IMR-90 (cell line): ENCODE results near the gene BEGAIN. TPM values are rescaled to one million over a fixed set of nuclear protein-coding genes. Genes with fewer than 3 reads are reported as not detected.
A peak's percentile ranks its signal among the peaks of the same experiment; 100 is the strongest.

Experiments used
- ATAC-seq: fragments of 200-7000 bp; cut with Tn5 transposase; 2 replicates; pipeline ENCODE4 v1.9.1; 2020; ENCODE audit warnings: low read depth, mild to moderate bottlenecking, moderate library complexity
- BruUV-seq: library from RNA; stranded (reverse); fragments of 400-500 nt; replicated peaks from 2 replicates; lab custom pipeline; 2021; lab: Mats Ljungman, UMichigan
- CTCF ChIA-PET: fragments of 300-600 bp; formaldehyde crosslinking; extraction: SDS; loops from one replicate; lab custom pipeline; 2021; ENCODE audit warnings: antibody characterized with exemption; lab: Yijun Ruan, JAX
- POLR2A ChIA-PET: fragments of 300-600 bp; sonication (Branson Sonifier 250); formaldehyde crosslinking; loops from one replicate; lab custom pipeline; 2022; ENCODE audit warnings: antibody characterized with exemption; ENCODE audit not compliant: unreplicated experiment; lab: Charles Lee
- DNase-seq: peaks from one replicate; pipeline ENCODE4 v3.0.0; 2013
- H2AFZ ChIP-seq: replicated peaks from 2 replicates; pipeline ENCODE3; 2013; ENCODE audit warnings: low read length, mild to moderate bottlenecking; ENCODE audit not compliant: poor library complexity
- H2AK5ac ChIP-seq: 2 replicates; pipeline ENCODE4 v1.6.1; 2013; ENCODE audit warnings: low read depth, low read length, inconsistent platforms
- H2AK9ac ChIP-seq: replicated peaks from 2 replicates; pipeline ENCODE3; 2013; ENCODE audit warnings: mild to moderate bottlenecking, low read depth, low read length, moderate library complexity; ENCODE audit not compliant: poor library complexity
- H2BK120ac ChIP-seq: 2 replicates; pipeline ENCODE4 v1.6.1; 2013; ENCODE audit warnings: low read depth, low read length, inconsistent platforms
- H2BK15ac ChIP-seq: 3 replicates; pipeline ENCODE4 v1.6.1; 2013; ENCODE audit warnings: low read depth, low read length, inconsistent platforms
- H2BK20ac ChIP-seq: 2 replicates; pipeline ENCODE4 v1.6.1; 2013; ENCODE audit warnings: low read depth, mild to moderate bottlenecking, inconsistent platforms, low read length, moderate library complexity
- H2BK5ac ChIP-seq: 2 replicates; pipeline ENCODE4 v1.6.1; 2013; ENCODE audit warnings: mild to moderate bottlenecking, low read depth, low read length, inconsistent platforms; ENCODE audit not compliant: poor library complexity, severe bottlenecking
- H3K14ac ChIP-seq: replicated peaks from 2 replicates; pipeline ENCODE4 v1.6.1; 2013; ENCODE audit warnings: low read depth, low read length, inconsistent platforms
- H3K18ac ChIP-seq: 2 replicates; pipeline ENCODE4 v1.6.1; 2013; ENCODE audit warnings: low read depth, low read length, control low read depth
- H3K23ac ChIP-seq: 2 replicates; pipeline ENCODE4 v1.6.1; 2013; ENCODE audit warnings: low read depth, low read length, inconsistent platforms
- H3K27ac ChIP-seq: 2 replicates; pipeline ENCODE4 v1.5.1; 2013; ENCODE audit warnings: mild to moderate bottlenecking, control low read depth, low read length; ENCODE audit not compliant: insufficient read depth
- H3K27me3 ChIP-seq: 2 replicates; pipeline ENCODE4 v1.6.1; 2013; ENCODE audit warnings: low read length; ENCODE audit not compliant: control insufficient read depth, insufficient read depth
- H3K36me3 ChIP-seq: 2 replicates; pipeline ENCODE4 v1.6.1; 2013; ENCODE audit warnings: low read length, mixed read lengths; ENCODE audit not compliant: control insufficient read depth, insufficient read depth
- H3K4ac ChIP-seq: 2 replicates; pipeline ENCODE4 v1.6.1; 2013; ENCODE audit warnings: low read depth, low read length, inconsistent platforms
- H3K4me1 ChIP-seq: 2 replicates; pipeline ENCODE4 v1.6.1; 2013; ENCODE audit warnings: low read length, mixed read lengths; ENCODE audit not compliant: control insufficient read depth, insufficient read depth
- H3K4me2 ChIP-seq: 2 replicates; pipeline ENCODE4 v1.6.1; 2013; ENCODE audit warnings: low read depth, mild to moderate bottlenecking, control low read depth, low read length, moderate library complexity
- H3K4me3 ChIP-seq: 2 replicates; pipeline ENCODE4 v1.5.1; 2013; ENCODE audit warnings: low read depth, mild to moderate bottlenecking, control low read depth, low read length, moderate library complexity; ENCODE audit not compliant: insufficient read depth
- H3K56ac ChIP-seq: 2 replicates; pipeline ENCODE4 v1.6.1; 2013; ENCODE audit warnings: low read length, inconsistent platforms; ENCODE audit not compliant: insufficient read depth; ENCODE audit errors: extremely low read depth
- H3K79me1 ChIP-seq, 2 experiments: 2 replicates each; pipeline ENCODE4 v1.6.1; 2013; ENCODE audit warnings: low read length in 2 of 2, inconsistent platforms in 1 of 2, low read depth in 1 of 2
- H3K9ac ChIP-seq: 2 replicates; pipeline ENCODE4 v1.6.1; 2013; ENCODE audit warnings: low read depth, low read length, control low read depth
- H3K9me1 ChIP-seq: 2 replicates; pipeline ENCODE4 v1.6.1; 2013; ENCODE audit warnings: low read length, inconsistent platforms; ENCODE audit not compliant: insufficient read depth
- H3K9me3 ChIP-seq: 2 replicates; pipeline ENCODE4 v1.6.1; 2013; ENCODE audit warnings: low read length; ENCODE audit not compliant: control insufficient read depth, insufficient read depth
- H4K20me1 ChIP-seq: 2 replicates; pipeline ENCODE4 v1.6.1; 2013; ENCODE audit warnings: low read length, inconsistent platforms; ENCODE audit not compliant: insufficient read depth
- H4K5ac ChIP-seq: 2 replicates; pipeline ENCODE4 v1.6.1; 2013; ENCODE audit warnings: mild to moderate bottlenecking, low read depth, low read length, control low read depth
- H4K8ac ChIP-seq, 2 experiments: 2 replicates each; pipeline ENCODE4 v1.6.1; 2013; ENCODE audit warnings: low read depth in 2 of 2, low read length in 2 of 2, control low read depth in 1 of 2, inconsistent platforms in 1 of 2
- H4K91ac ChIP-seq: 2 replicates; pipeline ENCODE4 v1.6.1; 2013; ENCODE audit warnings: low read depth, low read length, inconsistent platforms; ENCODE audit not compliant: insufficient read depth
- CTCF ChIP-seq: conservative IDR thresholded peaks from 2 replicates; pipeline ENCODE4 v1.5.1; 2012; ENCODE audit warnings: mild to moderate bottlenecking, low read depth, low read length, improper control_type of control experiment
- RAD21 ChIP-seq: IDR thresholded peaks from 2 replicates; pipeline ENCODE4 v1.6.1; 2012; ENCODE audit warnings: low read length, improper control_type of control experiment
- WGBS, 2 experiments: methylation state at CpG; one replicate each; pipeline versions ENCODE4 v1.1.5 to v1.1.7; 2013; ENCODE audit warnings: missing lambda C conversion rate in 2 of 2; ENCODE audit not compliant: insufficient read length in 1 of 2; ENCODE audit errors: extremely low coverage in 2 of 2; 5-methylcytosine and 5-hydroxymethylcytosine counted together
- dilution Hi-C: fragments of 300-500 bp; cut with HindIII; formaldehyde crosslinking; loops from one replicate; pipeline ENCODE4 v1.14.3; 2018; ENCODE audit warnings: low sequenced_read_pairs; ENCODE audit not compliant: unreplicated experiment
- in situ Hi-C: fragments of 300-500 bp; cut with MboI; formaldehyde crosslinking; loops from 3 replicates; pipeline ENCODE4 v1.14.3; 2019; ENCODE audit warnings: low sequenced_read_pairs, inconsistent platforms, mixed read lengths
- intact Hi-C: fragments of 100-400 bp; cut with micrococcal nuclease; formaldehyde crosslinking; loops from 2 replicates; pipeline ENCODE4 v1.10.0; 2022
- polyA plus RNA-seq, 3 experiments: library from polyadenylated mRNA; depleted of rRNA; stranded (reverse); fragments of >200 nt; gene quantifications; 2 replicates each; pipeline ENCODE4 v1.2.3, GENCODE V29; 2012; ENCODE audit warnings: low replicate concordance in 1 of 3
- total RNA-seq: library from RNA; depleted of rRNA; stranded (reverse); fragments of >200 nt; gene quantifications from 2 replicates; pipeline ENCODE4 v1.2.3, GENCODE V29; 2012

The BEGAIN gene
- total and polyA plus RNA-seq, 2 of the 4 experiments (the other 2 are of a cell fraction) = 0.18 to 0.99 TPM

GRCh38 chr14:100540141-100540925, 46.9 kb downstream of the BEGAIN start:
- H3K36me3 ChIP-seq = no peaks in the 10 kb centered on the region
- TF ChIP-seq RAD21 = no peak
- TF ChIP-seq CTCF = peak; percentile 23; the same call in 1 of the 2 replicates
- no peak overlapping the region for H3K27ac ChIP-seq
- H3K4ac ChIP-seq = no peak overlapping the region
- H3K9me3 ChIP-seq = no peaks in the 10 kb centered on the region
- ChIA-PET POLR2A (no interaction called here), CTCF (no interaction called here)
- peaks cover 3% of the 10 kb centered on the region; the same call in 1 of the 2 replicates for H3K27me3 ChIP-seq
- H4K20me1 ChIP-seq = 0 out of 2 replicates have a peak, but pooled peaks cover 4% of the 10 kb centered on the region
- H2BK5ac ChIP-seq = no peak overlapping the region
- no peak overlapping the region for H2BK20ac ChIP-seq
- WGBS, 2 experiments = 92% methylated on average over 8 of the region's 28 CpGs; no CpG with 5 or more reads in 1 of the 2 experiments
- no TSS peak for BruUV-seq
- no peak overlapping the region for H3K4me2 ChIP-seq
- H3K4me3 ChIP-seq = no peak overlapping the region
- no peak overlapping the region for H2BK15ac ChIP-seq
- in situ Hi-C loops (no loop called here), dilution Hi-C loops (no loop called here), intact Hi-C loops (no loop called here)
- H4K8ac ChIP-seq = no peak overlapping the region
- H2AFZ ChIP-seq = no peak overlapping the region
- no peak overlapping the region for H2AK9ac ChIP-seq
- H3K4me1 ChIP-seq = no peaks in the 10 kb centered on the region
- H3K14ac ChIP-seq = no peak overlapping the region
- no peak overlapping the region for H2AK5ac ChIP-seq
- H3K23ac ChIP-seq = no peak overlapping the region
- H3K9ac ChIP-seq = no peak overlapping the region
- no peak overlapping the region for H4K5ac ChIP-seq
- H3K79me1 ChIP-seq = no peaks in the 10 kb centered on the region
- no peak overlapping the region for H4K91ac ChIP-seq
- no peak for DNase-seq
- peak; percentile 51; the same call in 1 of the 2 replicates for ATAC-seq
- H3K56ac ChIP-seq = no peak overlapping the region
- H3K9me1 ChIP-seq = no peaks in the 10 kb centered on the region
- H2BK120ac ChIP-seq = no peak overlapping the region
- no peak overlapping the region for H3K18ac ChIP-seq
